ENCODE measurements around the gene SLC25A21. TPM values are rescaled to one million over a fixed set of nuclear protein-coding genes. Genes with fewer than 3 reads are reported as not detected.

SLC25A21 gene
- total and polyA plus RNA-seq, 2 of the 13 experiments (the other 11 are each of a cell fraction or from before 2014, with no cell fraction given): 1.9 to 2.9 TPM

DNA sequence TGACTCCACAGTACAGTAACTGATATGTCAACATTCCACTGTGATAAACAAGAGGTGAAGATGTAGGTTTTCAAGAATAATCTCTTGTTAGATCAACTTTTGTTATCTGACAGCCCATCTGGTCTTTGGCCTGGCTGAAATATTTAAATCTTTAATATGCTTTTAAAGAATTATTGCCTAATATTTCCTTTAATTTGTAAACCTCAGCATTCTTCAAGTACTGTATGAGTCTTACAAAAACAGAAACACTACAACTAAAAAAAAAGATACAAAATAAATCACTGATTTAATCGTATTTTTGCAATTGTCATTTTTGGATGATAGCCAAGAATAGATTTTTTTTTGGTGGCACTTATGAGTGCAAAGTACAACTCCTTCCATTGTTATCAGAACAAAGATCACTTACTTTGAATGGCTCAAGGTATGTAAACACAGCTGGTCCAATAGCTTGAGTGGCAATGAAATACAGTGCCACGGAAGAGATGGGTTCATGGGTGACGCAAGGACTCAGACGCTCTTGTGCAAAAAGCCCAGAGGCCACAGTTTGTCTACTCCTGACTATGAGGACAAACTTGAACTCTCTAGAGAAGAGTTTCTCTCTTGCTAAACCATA lies 401.3 kb downstream of the SLC25A21 start (continued):
- TF ChIP-seq, protein P1, sequence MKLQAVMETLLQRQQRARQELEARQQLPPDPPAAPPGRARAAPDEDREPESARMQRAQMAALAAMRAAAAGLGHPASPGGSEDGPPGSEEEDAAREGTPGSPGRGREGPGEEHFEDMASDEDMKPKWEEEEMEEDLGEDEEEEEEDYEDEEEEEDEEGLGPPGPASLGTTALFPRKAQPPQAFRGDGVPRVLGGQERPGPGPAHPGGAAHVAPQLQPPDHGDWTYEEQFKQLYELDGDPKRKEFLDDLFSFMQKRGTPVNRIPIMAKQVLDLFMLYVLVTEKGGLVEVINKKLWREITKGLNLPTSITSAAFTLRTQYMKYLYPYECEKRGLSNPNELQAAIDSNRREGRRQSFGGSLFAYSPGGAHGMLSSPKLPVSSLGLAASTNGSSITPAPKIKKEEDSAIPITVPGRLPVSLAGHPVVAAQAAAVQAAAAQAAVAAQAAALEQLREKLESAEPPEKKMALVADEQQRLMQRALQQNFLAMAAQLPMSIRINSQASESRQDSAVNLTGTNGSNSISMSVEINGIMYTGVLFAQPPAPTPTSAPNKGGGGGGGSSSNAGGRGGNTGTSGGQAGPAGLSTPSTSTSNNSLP (IDR thresholded peaks at IDR 0.05; ENCODE audit: low read depth, low read length): peak; percentile 83
- TF ChIP-seq MBD4 (IDR thresholded peaks at IDR 0.05; ENCODE audit: borderline replicate concordance, low read length): no peak
- TF ChIP-seq RERE (CRISPR knock-in tag; IDR thresholded peaks at IDR 0.05; ENCODE audit: low read depth): 0 out of 2 replicates have a peak, but pooled peaks have one; percentile 13
- TF ChIP-seq ZBTB42 (CRISPR knock-in tag; IDR thresholded peaks at IDR 0.05): no peak
- TF ChIP-seq ZSCAN21 (CRISPR knock-in tag; IDR thresholded peaks at IDR 0.05; ENCODE audit: borderline replicate concordance): no peak
- no peak for TF ChIP-seq ZNF639 (CRISPR knock-in tag; conservative IDR thresholded peaks at IDR 0.05)
- TF ChIP-seq ZNF260 (CRISPR knock-in tag; IDR thresholded peaks at IDR 0.05; ENCODE audit: borderline replicate concordance, low read depth): no peak
- TF ChIP-seq GATAD2A (CRISPR knock-in tag; IDR thresholded peaks at IDR 0.05): peak; percentile 70
- TF ChIP-seq ZFP36L1 (CRISPR knock-in tag; IDR thresholded peaks at IDR 0.05): no peak
- TF ChIP-seq BCL6 (CRISPR knock-in tag; IDR thresholded peaks at IDR 0.05): peak; percentile 43; the same call in 1 of the 2 replicates
- no peak for TF ChIP-seq ZNF768 (CRISPR knock-in tag; IDR thresholded peaks at IDR 0.05)
- TF ChIP-seq ZNF781 (CRISPR knock-in tag; IDR thresholded peaks at IDR 0.05; ENCODE audit: borderline replicate concordance, not compliant biosample characterization): no peak
- peak; percentile 35; the same call in 1 of the 2 replicates for TF ChIP-seq RARA (CRISPR knock-in tag; IDR thresholded peaks at IDR 0.05)
- TF ChIP-seq, protein P2, sequence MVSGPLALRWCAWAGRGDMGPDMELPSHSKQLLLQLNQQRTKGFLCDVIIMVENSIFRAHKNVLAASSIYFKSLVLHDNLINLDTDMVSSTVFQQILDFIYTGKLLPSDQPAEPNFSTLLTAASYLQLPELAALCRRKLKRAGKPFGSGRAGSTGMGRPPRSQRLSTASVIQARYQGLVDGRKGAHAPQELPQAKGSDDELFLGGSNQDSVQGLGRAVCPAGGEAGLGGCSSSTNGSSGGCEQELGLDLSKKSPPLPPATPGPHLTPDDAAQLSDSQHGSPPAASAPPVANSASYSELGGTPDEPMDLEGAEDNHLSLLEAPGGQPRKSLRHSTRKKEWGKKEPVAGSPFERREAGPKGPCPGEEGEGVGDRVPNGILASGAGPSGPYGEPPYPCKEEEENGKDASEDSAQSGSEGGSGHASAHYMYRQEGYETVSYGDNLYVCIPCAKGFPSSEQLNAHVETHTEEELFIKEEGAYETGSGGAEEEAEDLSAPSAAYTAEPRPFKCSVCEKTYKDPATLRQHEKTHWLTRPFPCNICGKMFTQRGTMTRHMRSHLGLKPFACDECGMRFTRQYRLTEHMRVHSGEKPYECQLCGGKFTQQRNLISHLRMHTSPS (CRISPR knock-in tag; IDR thresholded peaks at IDR 0.05; ENCODE audit: low read depth): no peak
- TF ChIP-seq, protein P3, sequence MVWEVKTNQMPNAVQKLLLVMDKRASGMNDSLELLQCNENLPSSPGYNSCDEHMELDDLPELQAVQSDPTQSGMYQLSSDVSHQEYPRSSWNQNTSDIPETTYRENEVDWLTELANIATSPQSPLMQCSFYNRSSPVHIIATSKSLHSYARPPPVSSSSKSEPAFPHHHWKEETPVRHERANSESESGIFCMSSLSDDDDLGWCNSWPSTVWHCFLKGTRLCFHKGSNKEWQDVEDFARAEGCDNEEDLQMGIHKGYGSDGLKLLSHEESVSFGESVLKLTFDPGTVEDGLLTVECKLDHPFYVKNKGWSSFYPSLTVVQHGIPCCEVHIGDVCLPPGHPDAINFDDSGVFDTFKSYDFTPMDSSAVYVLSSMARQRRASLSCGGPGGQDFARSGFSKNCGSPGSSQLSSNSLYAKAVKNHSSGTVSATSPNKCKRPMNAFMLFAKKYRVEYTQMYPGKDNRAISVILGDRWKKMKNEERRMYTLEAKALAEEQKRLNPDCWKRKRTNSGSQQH (CRISPR knock-in tag; IDR thresholded peaks at IDR 0.05; ENCODE audit: low read depth): no peak
- TF ChIP-seq ZNF775 (CRISPR knock-in tag; IDR thresholded peaks at IDR 0.05; ENCODE audit: borderline replicate concordance): no peak
- no peak for TF ChIP-seq FOSL1 (CRISPR knock-in tag; IDR thresholded peaks at IDR 0.05; ENCODE audit: borderline replicate concordance)
- TF ChIP-seq HNF4A (CRISPR knock-in tag; IDR thresholded peaks at IDR 0.05): peak; percentile 88
